GM12874 (cell line): ENCODE results near the gene RAVER1.

Source experiments
- TF ChIP-seq, protein P1 (sequence below): IDR thresholded peaks from 2 replicates; pipeline ENCODE4 v1.5.1; 2011; ENCODE audit warnings: low read depth, mild to moderate bottlenecking, control low read depth, low read length, moderate library complexity; ENCODE audit not compliant: insufficient read depth

Gene RAVER1

DNA sequence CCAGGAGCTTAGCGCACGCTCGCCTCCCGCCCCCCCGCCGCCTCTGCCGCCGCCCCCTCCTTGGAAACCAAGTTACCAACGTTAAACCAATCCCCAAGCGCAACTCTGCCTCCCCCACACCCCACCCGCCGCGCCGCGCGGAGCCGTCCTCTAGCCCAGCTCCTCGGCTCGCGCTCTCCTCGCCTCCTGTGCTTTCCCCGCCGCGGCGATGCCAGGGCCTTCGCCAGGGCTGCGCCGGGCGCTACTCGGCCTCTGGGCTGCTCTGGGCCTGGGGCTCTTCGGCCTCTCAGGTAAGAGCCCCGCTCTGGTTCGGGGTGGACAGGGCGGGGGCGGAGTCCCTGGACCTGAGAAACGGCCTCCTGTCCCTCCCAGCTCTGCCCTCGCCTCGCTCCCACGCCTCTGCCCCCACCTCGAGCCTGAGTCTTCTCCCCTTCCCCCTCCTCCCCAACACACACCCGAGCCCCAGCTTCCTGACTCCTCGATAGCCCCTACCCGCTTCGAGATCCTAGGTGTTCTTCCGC lies 43.4 kb downstream of the RAVER1 start, which contains the start of gene ICAM5:
TSS of gene ICAM5 (plus strand) at position 117 of the 521 bp plus-strand sequence. CDS start at position 209, 92 bp downstream.
- TF ChIP-seq, protein P1, sequence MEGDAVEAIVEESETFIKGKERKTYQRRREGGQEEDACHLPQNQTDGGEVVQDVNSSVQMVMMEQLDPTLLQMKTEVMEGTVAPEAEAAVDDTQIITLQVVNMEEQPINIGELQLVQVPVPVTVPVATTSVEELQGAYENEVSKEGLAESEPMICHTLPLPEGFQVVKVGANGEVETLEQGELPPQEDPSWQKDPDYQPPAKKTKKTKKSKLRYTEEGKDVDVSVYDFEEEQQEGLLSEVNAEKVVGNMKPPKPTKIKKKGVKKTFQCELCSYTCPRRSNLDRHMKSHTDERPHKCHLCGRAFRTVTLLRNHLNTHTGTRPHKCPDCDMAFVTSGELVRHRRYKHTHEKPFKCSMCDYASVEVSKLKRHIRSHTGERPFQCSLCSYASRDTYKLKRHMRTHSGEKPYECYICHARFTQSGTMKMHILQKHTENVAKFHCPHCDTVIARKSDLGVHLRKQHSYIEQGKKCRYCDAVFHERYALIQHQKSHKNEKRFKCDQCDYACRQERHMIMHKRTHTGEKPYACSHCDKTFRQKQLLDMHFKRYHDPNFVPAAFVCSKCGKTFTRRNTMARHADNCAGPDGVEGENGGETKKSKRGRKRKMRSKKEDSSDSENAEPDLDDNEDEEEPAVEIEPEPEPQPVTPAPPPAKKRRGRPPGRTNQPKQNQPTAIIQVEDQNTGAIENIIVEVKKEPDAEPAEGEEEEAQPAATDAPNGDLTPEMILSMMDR, result no peak

DNA sequence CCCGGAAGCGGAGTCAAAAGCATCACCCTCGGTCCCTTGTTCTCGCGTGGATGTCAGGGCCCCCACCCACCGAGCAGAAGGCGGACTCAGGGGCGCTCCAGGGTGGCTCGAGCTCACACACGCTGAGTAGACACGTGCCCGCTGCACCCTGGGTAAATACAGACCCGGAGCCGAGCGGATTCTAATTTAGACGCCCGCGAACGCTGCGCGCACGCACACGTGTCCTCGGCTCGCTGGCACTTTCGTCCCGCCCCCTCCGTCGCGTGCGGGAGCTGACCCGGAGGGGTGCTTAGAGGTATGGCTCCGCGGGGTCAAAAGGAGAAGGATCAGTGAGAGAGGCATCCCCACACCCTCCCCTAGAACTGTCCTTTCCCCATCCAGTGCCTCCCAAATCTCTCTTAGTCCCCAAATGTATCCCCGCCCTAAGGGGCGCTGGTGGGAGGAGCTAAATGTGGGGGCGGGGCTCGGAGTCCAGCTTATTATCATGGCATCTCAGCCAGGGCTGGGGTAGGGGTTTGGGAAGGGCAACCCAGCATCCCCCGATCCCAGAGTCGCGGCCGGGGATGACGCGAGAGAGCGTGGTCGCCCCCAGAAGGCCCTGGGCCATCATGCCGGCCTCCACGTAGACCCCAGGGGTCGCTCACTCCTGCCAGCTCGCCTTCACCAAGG lies 44.0 kb downstream of the RAVER1 start:
- TF ChIP-seq, protein P1, result no peak

DNA sequence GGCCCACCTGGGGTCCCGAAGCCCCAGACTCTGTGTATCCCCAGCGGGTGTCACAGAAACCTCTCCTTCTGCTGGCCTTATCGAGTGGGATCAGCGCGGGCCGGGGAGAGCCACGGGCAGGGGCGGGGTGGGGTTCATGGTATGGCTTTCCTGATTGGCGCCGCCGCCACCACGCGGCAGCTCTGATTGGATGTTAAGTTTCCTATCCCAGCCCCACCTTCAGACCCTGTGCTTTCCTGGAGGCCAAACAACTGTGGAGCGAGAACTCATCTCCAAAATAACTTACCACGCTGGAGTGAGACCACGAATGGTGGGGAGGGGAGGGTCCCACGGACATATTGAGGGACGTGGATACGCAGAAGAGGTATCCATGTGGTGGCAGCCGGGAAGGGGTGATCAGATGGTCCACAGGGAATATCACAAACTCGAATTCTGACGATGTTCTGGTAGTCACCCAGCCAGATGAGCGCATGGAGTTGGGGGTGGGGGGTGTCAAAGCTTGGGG lies 44.6 kb downstream of the RAVER1 start:
- TF ChIP-seq, protein P1, result no peak

DNA sequence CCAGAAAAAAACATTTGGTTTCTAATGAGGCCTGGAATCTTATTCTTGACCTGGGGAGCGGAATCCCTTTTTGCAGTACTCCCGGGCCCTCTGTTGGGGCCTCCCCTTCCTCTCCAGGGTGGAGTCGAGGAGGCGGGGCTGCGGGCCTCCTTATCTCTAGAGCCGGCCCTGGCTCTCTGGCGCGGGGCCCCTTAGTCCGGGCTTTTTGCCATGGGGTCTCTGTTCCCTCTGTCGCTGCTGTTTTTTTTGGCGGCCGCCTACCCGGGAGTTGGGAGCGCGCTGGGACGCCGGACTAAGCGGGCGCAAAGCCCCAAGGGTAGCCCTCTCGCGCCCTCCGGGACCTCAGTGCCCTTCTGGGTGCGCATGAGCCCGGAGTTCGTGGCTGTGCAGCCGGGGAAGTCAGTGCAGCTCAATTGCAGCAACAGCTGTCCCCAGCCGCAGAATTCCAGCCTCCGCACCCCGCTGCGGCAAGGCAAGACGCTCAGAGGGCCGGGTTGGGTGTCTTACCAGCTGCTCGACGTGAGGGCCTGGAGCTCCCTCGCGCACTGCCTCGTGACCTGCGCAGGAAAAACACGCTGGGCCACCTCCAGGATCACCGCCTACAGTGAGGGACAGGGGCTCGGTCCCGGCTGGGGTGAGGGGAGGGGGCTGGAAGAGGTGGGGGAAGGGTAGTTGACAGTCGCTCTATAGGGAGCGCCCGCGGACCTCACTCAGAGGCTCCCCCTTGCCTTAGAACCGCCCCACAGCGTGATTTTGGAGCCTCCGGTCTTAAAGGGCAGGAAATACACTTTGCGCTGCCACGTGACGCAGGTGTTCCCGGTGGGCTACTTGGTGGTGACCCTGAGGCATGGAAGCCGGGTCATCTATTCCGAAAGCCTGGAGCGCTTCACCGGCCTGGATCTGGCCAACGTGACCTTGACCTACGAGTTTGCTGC lies 46.3 kb downstream of the RAVER1 start, which contains the start of gene ICAM4:
TSS of gene ICAM4 (plus strand) at position 153 of the 935 bp plus-strand sequence. CDS start at position 211, 58 bp downstream.
- TF ChIP-seq, protein P1, result no peak

DNA sequence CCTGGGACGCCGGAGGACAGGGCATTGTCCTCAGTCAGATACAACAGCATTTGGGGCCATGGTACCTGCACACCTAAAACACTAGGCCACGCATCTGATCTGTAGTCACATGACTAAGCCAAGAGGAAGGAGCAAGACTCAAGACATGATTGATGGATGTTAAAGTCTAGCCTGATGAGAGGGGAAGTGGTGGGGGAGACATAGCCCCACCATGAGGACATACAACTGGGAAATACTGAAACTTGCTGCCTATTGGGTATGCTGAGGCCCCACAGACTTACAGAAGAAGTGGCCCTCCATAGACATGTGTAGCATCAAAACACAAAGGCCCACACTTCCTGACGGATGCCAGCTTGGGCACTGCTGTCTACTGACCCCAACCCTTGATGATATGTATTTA lies 47.9 kb downstream of the RAVER1 start:
- TF ChIP-seq, protein P1, result no peak

DNA sequence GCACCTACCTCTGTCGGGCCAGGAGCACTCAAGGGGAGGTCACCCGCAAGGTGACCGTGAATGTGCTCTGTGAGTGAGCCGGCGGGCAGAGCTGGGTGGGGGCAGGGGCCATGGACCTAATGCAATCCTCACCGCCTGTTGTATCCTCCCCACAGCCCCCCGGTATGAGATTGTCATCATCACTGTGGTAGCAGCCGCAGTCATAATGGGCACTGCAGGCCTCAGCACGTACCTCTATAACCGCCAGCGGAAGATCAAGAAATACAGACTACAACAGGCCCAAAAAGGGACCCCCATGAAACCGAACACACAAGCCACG lies 48.4 kb downstream of the RAVER1 start:
- TF ChIP-seq, protein P1, result no peak
